GM19351 (cell line): ENCODE data around the gene SS18.

ENCODE experiments used
- ATAC-seq: cut with Tn5 transposase; IDR thresholded peaks from one replicate; pipeline ENCODE4 v1.9.1; 2021; ENCODE audit warnings: mild to moderate bottlenecking, moderate library complexity; ENCODE audit not compliant: unreplicated experiment

The SS18 gene

GRCh38 chr18:26003817-26004216, 86.6 kb downstream of the SS18 start:
- ATAC-seq: no peak

- ATAC-seq: no peak
Measured at GRCh38 chr18:26003356-26003755, 87.1 kb downstream of the SS18 start.

- no peak for ATAC-seq
Measured at GRCh38 chr18:26002375-26002910, 88.0 kb downstream of the SS18 start.

- no peak for ATAC-seq
Measured at GRCh38 chr18:25998461-25998860, 92.0 kb downstream of the SS18 start.

GRCh38 chr18:25992566-25992965, 97.8 kb downstream of the SS18 start:
- ATAC-seq: no peak

GRCh38 chr18:25990473-25990872, 99.9 kb downstream of the SS18 start:
- ATAC-seq: no peak

GRCh38 chr18:25985707-25986394, 104.6 kb downstream of the SS18 start:
- no peak for ATAC-seq

GRCh38 chr18:25983730-25984129, 106.7 kb downstream of the SS18 start:
- no peak for ATAC-seq

- ATAC-seq: no peak
Measured at GRCh38 chr18:25982961-25983360, 107.5 kb downstream of the SS18 start.

GRCh38 chr18:25982153-25982552, 108.3 kb downstream of the SS18 start:
- no peak for ATAC-seq

- ATAC-seq: no peak
Measured at GRCh38 chr18:25979369-25980040, 110.9 kb downstream of the SS18 start.

GRCh38 chr18:25976554-25976953, 113.9 kb downstream of the SS18 start:
- ATAC-seq: no peak

- ATAC-seq: no peak
Measured at GRCh38 chr18:25974630-25975077, 115.8 kb downstream of the SS18 start.
